Liver (tissue), 9 donors: Measurements from ENCODE around the gene LDLRAD4. TPM values are rescaled to one million over a fixed set of nuclear protein-coding genes. Genes with fewer than 3 reads are reported as not detected.

Source experiments
- DNase-seq: peaks from one replicate; pipeline ENCODE4 v3.0.0-alpha.2; 2017; ENCODE audit warnings: low spot score
- H3K27ac ChIP-seq, 2 donors: one replicate each; pipeline ENCODE4 v1.7.0; 2013; ENCODE audit warnings: inconsistent platforms in 2 of 2, low read length in 2 of 2, control low read depth in 1 of 2, low read depth in 1 of 2, mild to moderate bottlenecking in 1 of 2
- H3K27me3 ChIP-seq, 4 donors: one replicate each; pipeline versions ENCODE4 v1.6.1 to v1.7.0; 2013; ENCODE audit warnings: low read length in 3 of 4, inconsistent platforms in 1 of 4, mild to moderate bottlenecking in 1 of 4, moderate library complexity in 1 of 4; ENCODE audit not compliant: control insufficient read depth in 4 of 4, insufficient read depth in 4 of 4
- H3K36me3 ChIP-seq, 4 donors: one replicate each; pipeline versions ENCODE4 v1.6.1 to v1.7.0; 2013; ENCODE audit warnings: low read length in 3 of 4, mild to moderate bottlenecking in 3 of 4, low read depth in 1 of 4, moderate library complexity in 1 of 4; ENCODE audit not compliant: control insufficient read depth in 4 of 4, insufficient read depth in 3 of 4
- H3K4me1 ChIP-seq, 4 donors: one replicate each; pipeline versions ENCODE4 v1.6.1 to v1.7.0; 2013; ENCODE audit warnings: low read length in 3 of 4, mild to moderate bottlenecking in 3 of 4, moderate library complexity in 1 of 4; ENCODE audit not compliant: control insufficient read depth in 4 of 4, insufficient read depth in 4 of 4
- H3K4me3 ChIP-seq, 3 donors: one replicate each; pipeline versions ENCODE4 v1.6.1 to v1.7.0; 2013; ENCODE audit warnings: low read length in 3 of 3, control low read depth in 1 of 3, low read depth in 1 of 3, mild to moderate bottlenecking in 1 of 3
- H3K9ac ChIP-seq, 2 donors: one replicate each; pipeline ENCODE4 v1.7.0; 2013; ENCODE audit warnings: low read length in 2 of 2, mild to moderate bottlenecking in 2 of 2, moderate library complexity in 2 of 2, control low read depth in 1 of 2, low read depth in 1 of 2
- H3K9me3 ChIP-seq, 4 donors: one replicate each; pipeline versions ENCODE4 v1.6.1 to v1.7.0; 2013; ENCODE audit warnings: low read length in 3 of 4; ENCODE audit not compliant: control insufficient read depth in 4 of 4
- EGR1 ChIP-seq, 2 donors: IDR thresholded peaks; 2 replicates each; pipeline ENCODE4 v1.6.1; 2016 to 2018; ENCODE audit warnings: antibody characterized with exemption in 2 of 2, low read depth in 2 of 2
- FOXA1 ChIP-seq: IDR thresholded peaks from 2 replicates; pipeline ENCODE4 v1.6.1; 2016; ENCODE audit warnings: antibody characterized with exemption
- FOXA2 ChIP-seq: IDR thresholded peaks from 2 replicates; pipeline ENCODE4 v1.6.1; 2016; ENCODE audit warnings: antibody characterized with exemption
- GABPA ChIP-seq, 2 donors: IDR thresholded peaks in 1 of 2; conservative IDR thresholded peaks in 1 of 2; 2 replicates each; pipeline ENCODE4 v1.6.1; 2016; ENCODE audit warnings: antibody characterized with exemption in 2 of 2, mild to moderate bottlenecking in 1 of 2, moderate library complexity in 1 of 2
- HNF4A ChIP-seq, 2 donors: conservative IDR thresholded peaks; 2 replicates each; pipeline ENCODE4 v1.6.1; 2016; ENCODE audit warnings: antibody characterized with exemption in 2 of 2, mild to moderate bottlenecking in 2 of 2
- HNF4G ChIP-seq: IDR thresholded peaks from 2 replicates; pipeline ENCODE4 v1.6.1; 2016; ENCODE audit warnings: antibody characterized with exemption
- JUND ChIP-seq, 2 donors: IDR thresholded peaks; 2 replicates each; pipeline ENCODE4 v1.6.1; 2016; ENCODE audit warnings: antibody characterized with exemption in 2 of 2
- NR2F2 ChIP-seq: IDR thresholded peaks from 2 replicates; pipeline ENCODE4 v1.6.1; 2016; ENCODE audit warnings: antibody characterized with exemption
- RAD21 ChIP-seq, 2 donors: IDR thresholded peaks; 2 replicates each; pipeline ENCODE4 v1.6.1; 2016; ENCODE audit warnings: antibody characterized with exemption in 2 of 2, mild to moderate bottlenecking in 2 of 2
- RXRA ChIP-seq, 2 donors: IDR thresholded peaks; 2 replicates each; pipeline ENCODE4 v1.6.1; 2017 to 2018; ENCODE audit warnings: antibody characterized with exemption in 2 of 2, mild to moderate bottlenecking in 1 of 2
- SP1 ChIP-seq: IDR thresholded peaks from 2 replicates; pipeline ENCODE4 v1.6.1; 2018; ENCODE audit warnings: antibody characterized with exemption, mild to moderate bottlenecking
- TAF1 ChIP-seq: conservative IDR thresholded peaks from 2 replicates; pipeline ENCODE4 v1.6.1; 2016; ENCODE audit warnings: antibody characterized with exemption, mild to moderate bottlenecking
- YY1 ChIP-seq: IDR thresholded peaks from 2 replicates; pipeline ENCODE4 v1.6.1; 2016; ENCODE audit warnings: antibody characterized with exemption, mild to moderate bottlenecking
- WGBS: extraction: QIAGEN DNeasy Blood & Tissue Kit; methylation state at CpG from one replicate; pipeline ENCODE4 v1.1.7; 2013; 5-methylcytosine and 5-hydroxymethylcytosine counted together
- polyA plus RNA-seq, 2 donors: library from polyadenylated mRNA; stranded (reverse) in 1 of 2; unstranded in 1 of 2; fragments of 200-250 nt in 1 of 2; fragments of >200 nt in 1 of 2; fragmentation: Nextera tagmentation in 1 of 2; extraction: Ambion mirVana in 1 of 2; gene quantifications; one replicate each; pipeline versions ENCODE4 v1.2.1 to v1.2.3, GENCODE V29; 2013 to 2015
- total RNA-seq, 2 donors: library from RNA; depleted of rRNA; stranded (reverse); fragments of >200 nt; gene quantifications; one replicate each; pipeline ENCODE4 v1.2.3, GENCODE V29; 2014
- TF ChIP-seq, protein P1 (sequence below): fragments of 150-350 bp; IDR thresholded peaks from 2 replicates; pipeline ENCODE4 v1.5.1; 2017; ENCODE audit warnings: improper control_type of control experiment, low read depth, low read length; ENCODE audit not compliant: missing input control
- TF ChIP-seq, protein P2 (sequence below): IDR thresholded peaks from 2 replicates; pipeline ENCODE4 v1.6.1; 2016; ENCODE audit warnings: antibody characterized with exemption
- TF ChIP-seq, protein P3 (sequence below): IDR thresholded peaks from 2 replicates; pipeline ENCODE4 v1.6.1; 2016; ENCODE audit warnings: antibody characterized with exemption
- TF ChIP-seq, protein P4 (sequence below): IDR thresholded peaks from 2 replicates; pipeline ENCODE4 v1.6.1; 2016; ENCODE audit warnings: antibody characterized with exemption
- TF ChIP-seq, protein P5 (sequence below): IDR thresholded peaks from 2 replicates; pipeline ENCODE4 v1.6.1; 2016; ENCODE audit warnings: antibody characterized with exemption, mild to moderate bottlenecking
- donor health status: healthy.
- donor health status: healthy.
- donor health status: healthy.
- donor health status: healthy.
- donor health status: healthy.

LDLRAD4 gene
- total and polyA plus RNA-seq, 4 donors, result 4.8 to 41.7 (median 12.7) TPM

DNA sequence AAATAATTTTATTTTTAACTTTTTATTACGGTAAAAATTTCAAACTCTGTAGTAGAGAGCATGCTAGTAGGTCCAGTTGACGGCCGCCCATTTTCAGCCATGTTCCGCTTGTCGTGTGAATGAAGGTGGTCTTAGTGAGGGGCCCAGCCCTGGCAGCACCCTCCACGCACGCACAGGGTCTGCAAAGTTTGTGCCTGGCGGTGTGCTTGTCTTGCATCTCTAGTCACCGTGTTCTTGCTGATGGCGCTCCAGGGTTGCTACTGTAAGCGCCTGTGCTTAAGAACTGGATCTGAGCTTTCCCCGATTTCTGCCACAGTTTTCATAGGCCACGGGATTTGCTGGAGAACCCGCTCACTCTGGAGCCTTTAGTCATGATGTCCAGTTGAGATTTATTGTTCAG lies 28.9 kb downstream of the LDLRAD4 start:
- H3K36me3 ChIP-seq, result no peaks in the 10 kb centered on the region
- 98% methylated on average over 14 of the region's 14 CpGs for WGBS
- TF ChIP-seq SP1 (no peak), TAF1 (no peak), HNF4A (conservative IDR thresholded peaks at IDR 0.05) (no peak), HNF4G (no peak), RAD21 (IDR thresholded peaks at IDR 0.05) (no peak)
- TF ChIP-seq, protein P1, sequence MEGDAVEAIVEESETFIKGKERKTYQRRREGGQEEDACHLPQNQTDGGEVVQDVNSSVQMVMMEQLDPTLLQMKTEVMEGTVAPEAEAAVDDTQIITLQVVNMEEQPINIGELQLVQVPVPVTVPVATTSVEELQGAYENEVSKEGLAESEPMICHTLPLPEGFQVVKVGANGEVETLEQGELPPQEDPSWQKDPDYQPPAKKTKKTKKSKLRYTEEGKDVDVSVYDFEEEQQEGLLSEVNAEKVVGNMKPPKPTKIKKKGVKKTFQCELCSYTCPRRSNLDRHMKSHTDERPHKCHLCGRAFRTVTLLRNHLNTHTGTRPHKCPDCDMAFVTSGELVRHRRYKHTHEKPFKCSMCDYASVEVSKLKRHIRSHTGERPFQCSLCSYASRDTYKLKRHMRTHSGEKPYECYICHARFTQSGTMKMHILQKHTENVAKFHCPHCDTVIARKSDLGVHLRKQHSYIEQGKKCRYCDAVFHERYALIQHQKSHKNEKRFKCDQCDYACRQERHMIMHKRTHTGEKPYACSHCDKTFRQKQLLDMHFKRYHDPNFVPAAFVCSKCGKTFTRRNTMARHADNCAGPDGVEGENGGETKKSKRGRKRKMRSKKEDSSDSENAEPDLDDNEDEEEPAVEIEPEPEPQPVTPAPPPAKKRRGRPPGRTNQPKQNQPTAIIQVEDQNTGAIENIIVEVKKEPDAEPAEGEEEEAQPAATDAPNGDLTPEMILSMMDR, result no peak
- TF ChIP-seq, protein P2, sequence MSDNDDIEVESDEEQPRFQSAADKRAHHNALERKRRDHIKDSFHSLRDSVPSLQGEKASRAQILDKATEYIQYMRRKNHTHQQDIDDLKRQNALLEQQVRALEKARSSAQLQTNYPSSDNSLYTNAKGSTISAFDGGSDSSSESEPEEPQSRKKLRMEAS, result no peak
- no peaks in the 10 kb centered on the region for H3K27me3 ChIP-seq
- H3K27ac ChIP-seq, result no peak overlapping the region
- peaks cover 0 to 16% (median 9%) of the 10 kb centered on the region in 4 donors for H3K4me1 ChIP-seq
- H3K9ac ChIP-seq, result no peak overlapping the region
- no peak for DNase-seq
- no peaks in the 10 kb centered on the region for H3K9me3 ChIP-seq
- H3K4me3 ChIP-seq, result no peak overlapping the region

DNA sequence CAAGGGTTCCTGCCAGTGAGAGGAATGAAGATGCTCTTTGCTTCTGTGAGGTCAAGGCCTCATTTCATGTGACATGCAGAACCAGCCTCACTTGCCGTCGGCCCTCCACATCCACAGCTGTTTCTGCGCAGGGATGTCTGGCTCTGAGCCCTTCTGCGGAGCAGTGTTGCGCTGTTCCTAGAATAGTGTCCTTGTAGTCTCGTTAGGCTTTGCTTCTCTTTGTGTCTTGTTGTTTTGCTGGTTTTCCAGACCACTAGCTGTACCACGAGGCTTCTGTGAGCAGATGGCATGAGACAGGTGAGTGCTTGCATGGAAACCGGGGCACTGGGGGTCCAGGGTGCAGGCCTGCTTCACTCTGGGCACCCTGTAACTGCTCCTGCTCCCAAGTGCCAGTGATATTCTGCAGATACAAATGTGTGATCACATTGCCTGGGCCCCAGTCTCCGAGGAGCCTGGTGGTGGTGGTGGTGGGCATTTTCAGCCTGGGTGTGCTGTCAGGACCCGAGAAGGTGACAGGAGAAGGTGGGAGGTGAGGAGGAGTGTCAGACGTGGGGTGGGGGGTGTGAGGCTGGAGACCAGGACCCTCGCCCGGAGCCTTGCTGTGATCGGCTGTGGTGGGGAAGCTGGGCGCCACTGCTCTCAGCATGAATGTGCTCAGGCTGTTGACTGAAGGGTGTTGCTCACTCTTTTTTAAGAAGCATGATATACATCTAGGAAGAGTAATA lies 34.3 kb downstream of the LDLRAD4 start:
- H3K4me3 ChIP-seq, result no peak overlapping the region
- no peak overlapping the region for H3K9ac ChIP-seq
- no peaks in the 10 kb centered on the region for H3K9me3 ChIP-seq
- H3K36me3 ChIP-seq, result no peaks in the 10 kb centered on the region
- TF ChIP-seq YY1 (no peak), RXRA (IDR thresholded peaks at IDR 0.05) (no peak), FOXA2 (no peak), GABPA (IDR thresholded peaks at IDR 0.05 in 1 of 2, conservative IDR thresholded peaks at IDR 0.05 in 1 of 2) (no peak), RAD21 (IDR thresholded peaks at IDR 0.05) (no peak), NR2F2 (no peak), JUND (IDR thresholded peaks at IDR 0.05) (no peak), TAF1 (no peak), FOXA1 (no peak), HNF4G (no peak), EGR1 (IDR thresholded peaks at IDR 0.05; ENCODE audit: low read depth in 2 of 2) (no peak), SP1 (no peak), HNF4A (conservative IDR thresholded peaks at IDR 0.05) (no peak)
- TF ChIP-seq, protein P2, result no peak
- TF ChIP-seq, protein P3, sequence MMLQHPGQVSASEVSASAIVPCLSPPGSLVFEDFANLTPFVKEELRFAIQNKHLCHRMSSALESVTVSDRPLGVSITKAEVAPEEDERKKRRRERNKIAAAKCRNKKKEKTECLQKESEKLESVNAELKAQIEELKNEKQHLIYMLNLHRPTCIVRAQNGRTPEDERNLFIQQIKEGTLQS, result no peak
- TF ChIP-seq, protein P4, sequence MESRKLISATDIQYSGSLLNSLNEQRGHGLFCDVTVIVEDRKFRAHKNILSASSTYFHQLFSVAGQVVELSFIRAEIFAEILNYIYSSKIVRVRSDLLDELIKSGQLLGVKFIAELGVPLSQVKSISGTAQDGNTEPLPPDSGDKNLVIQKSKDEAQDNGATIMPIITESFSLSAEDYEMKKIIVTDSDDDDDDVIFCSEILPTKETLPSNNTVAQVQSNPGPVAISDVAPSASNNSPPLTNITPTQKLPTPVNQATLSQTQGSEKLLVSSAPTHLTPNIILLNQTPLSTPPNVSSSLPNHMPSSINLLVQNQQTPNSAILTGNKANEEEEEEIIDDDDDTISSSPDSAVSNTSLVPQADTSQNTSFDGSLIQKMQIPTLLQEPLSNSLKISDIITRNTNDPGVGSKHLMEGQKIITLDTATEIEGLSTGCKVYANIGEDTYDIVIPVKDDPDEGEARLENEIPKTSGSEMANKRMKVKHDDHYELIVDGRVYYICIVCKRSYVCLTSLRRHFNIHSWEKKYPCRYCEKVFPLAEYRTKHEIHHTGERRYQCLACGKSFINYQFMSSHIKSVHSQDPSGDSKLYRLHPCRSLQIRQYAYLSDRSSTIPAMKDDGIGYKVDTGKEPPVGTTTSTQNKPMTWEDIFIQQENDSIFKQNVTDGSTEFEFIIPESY, result no peak
- TF ChIP-seq, protein P1, result no peak
- TF ChIP-seq, protein P5, sequence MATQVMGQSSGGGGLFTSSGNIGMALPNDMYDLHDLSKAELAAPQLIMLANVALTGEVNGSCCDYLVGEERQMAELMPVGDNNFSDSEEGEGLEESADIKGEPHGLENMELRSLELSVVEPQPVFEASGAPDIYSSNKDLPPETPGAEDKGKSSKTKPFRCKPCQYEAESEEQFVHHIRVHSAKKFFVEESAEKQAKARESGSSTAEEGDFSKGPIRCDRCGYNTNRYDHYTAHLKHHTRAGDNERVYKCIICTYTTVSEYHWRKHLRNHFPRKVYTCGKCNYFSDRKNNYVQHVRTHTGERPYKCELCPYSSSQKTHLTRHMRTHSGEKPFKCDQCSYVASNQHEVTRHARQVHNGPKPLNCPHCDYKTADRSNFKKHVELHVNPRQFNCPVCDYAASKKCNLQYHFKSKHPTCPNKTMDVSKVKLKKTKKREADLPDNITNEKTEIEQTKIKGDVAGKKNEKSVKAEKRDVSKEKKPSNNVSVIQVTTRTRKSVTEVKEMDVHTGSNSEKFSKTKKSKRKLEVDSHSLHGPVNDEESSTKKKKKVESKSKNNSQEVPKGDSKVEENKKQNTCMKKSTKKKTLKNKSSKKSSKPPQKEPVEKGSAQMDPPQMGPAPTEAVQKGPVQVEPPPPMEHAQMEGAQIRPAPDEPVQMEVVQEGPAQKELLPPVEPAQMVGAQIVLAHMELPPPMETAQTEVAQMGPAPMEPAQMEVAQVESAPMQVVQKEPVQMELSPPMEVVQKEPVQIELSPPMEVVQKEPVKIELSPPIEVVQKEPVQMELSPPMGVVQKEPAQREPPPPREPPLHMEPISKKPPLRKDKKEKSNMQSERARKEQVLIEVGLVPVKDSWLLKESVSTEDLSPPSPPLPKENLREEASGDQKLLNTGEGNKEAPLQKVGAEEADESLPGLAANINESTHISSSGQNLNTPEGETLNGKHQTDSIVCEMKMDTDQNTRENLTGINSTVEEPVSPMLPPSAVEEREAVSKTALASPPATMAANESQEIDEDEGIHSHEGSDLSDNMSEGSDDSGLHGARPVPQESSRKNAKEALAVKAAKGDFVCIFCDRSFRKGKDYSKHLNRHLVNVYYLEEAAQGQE, result no peak
- no peaks in the 10 kb centered on the region for H3K27me3 ChIP-seq
- 96% methylated on average over 15 of the region's 15 CpGs for WGBS
- H3K4me1 ChIP-seq, result peaks cover 0 to 2% (median 0%) of the 10 kb centered on the region in 4 donors
- H3K27ac ChIP-seq, result no peak overlapping the region
- DNase-seq, result no peak
